ENCODE results near the gene OVAAL. TPM values are rescaled to one million over a fixed set of nuclear protein-coding genes. Genes with fewer than 3 reads are reported as not detected.

The OVAAL gene
- total and polyA plus RNA-seq, 2 of the 4 experiments (the other 2 are of a cell fraction): not detected

DNA sequence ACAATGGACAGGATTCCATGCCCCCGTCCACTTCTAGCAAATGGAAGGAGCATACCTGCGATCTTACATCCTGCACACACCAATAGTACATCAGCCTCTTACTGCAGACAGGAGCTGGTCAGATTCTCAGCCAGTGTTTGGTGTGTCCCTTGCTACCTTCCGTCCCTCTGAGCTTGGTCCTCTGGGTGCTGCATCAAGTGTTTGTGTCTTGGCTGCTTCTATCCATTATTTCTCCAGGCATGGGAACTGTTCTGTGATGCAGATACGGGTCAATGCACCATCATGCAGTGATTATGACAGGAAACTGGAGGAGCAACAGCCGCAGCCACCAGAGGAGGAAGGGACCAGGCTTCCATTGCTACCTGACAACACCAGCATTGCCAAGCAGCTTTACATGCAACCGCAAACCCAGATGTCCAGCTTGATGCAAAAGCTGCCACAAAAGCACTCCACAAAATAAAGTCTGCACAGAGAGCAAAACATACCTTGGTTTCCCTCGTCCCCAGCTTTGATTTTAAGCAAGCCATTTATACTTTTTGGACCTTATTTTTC lies 21.9 kb upstream of the OVAAL start:
- H3K14ac ChIP-seq (replicated peaks; ENCODE audit: low read depth, low read length): no peak overlapping the region
- no peak overlapping the region for H2AFZ ChIP-seq (replicated peaks; ENCODE audit: low read length, poor library complexity)
- no peak overlapping the region for H3K56ac ChIP-seq (ENCODE audit: extremely low read depth, insufficient read depth, low read length)
- no peaks in the 10 kb centered on the region for H3K36me3 ChIP-seq (ENCODE audit: control insufficient read depth, insufficient read depth, low read length)
- dilution Hi-C loops (cut with HindIII; ENCODE audit: low sequenced_read_pairs, unreplicated experiment): no loop called here
- no peaks in the 10 kb centered on the region for H4K20me1 ChIP-seq (ENCODE audit: insufficient read depth, low read length)
- H3K4me1 ChIP-seq (ENCODE audit: control insufficient read depth, insufficient read depth, low read length): peaks cover 4% of the 10 kb centered on the region
- no peak overlapping the region for H4K5ac ChIP-seq (ENCODE audit: low read depth, low read length)
- BruUV-seq (replicated peaks): no TSS peak
- no peak overlapping the region for H4K91ac ChIP-seq (ENCODE audit: insufficient read depth, low read depth, low read length)
- H2AK9ac ChIP-seq (replicated peaks; ENCODE audit: low read depth, low read length, poor library complexity): no peak overlapping the region
- 85% methylated on average over 4 of the region's 7 CpGs; no CpG with 5 or more reads in 1 of the 2 experiments for WGBS, 2 experiments (ENCODE audit: extremely low coverage in 2 of 2, insufficient read length in 1 of 2)
- H3K27me3 ChIP-seq (ENCODE audit: control insufficient read depth, insufficient read depth, low read length): 0 out of 2 replicates have a peak, but pooled peaks cover 2% of the 10 kb centered on the region
- H3K9ac ChIP-seq (ENCODE audit: low read depth, low read length): no peak overlapping the region
- no peak for ATAC-seq (ENCODE audit: low read depth)
- H3K4ac ChIP-seq (ENCODE audit: low read depth, low read length): no peak overlapping the region
- ChIA-PET CTCF (interaction anchor here (0.6 to 1.1 kb wide), 5 partner anchors 13 to 454 kb away, joined by 4 to 10 read pairs (median 6); no protein-coding TSS in a partner anchor), POLR2A (ENCODE audit: unreplicated experiment) (no interaction called here)
- H3K18ac ChIP-seq (ENCODE audit: low read depth, low read length): no peak overlapping the region
- TF ChIP-seq, protein P1, sequence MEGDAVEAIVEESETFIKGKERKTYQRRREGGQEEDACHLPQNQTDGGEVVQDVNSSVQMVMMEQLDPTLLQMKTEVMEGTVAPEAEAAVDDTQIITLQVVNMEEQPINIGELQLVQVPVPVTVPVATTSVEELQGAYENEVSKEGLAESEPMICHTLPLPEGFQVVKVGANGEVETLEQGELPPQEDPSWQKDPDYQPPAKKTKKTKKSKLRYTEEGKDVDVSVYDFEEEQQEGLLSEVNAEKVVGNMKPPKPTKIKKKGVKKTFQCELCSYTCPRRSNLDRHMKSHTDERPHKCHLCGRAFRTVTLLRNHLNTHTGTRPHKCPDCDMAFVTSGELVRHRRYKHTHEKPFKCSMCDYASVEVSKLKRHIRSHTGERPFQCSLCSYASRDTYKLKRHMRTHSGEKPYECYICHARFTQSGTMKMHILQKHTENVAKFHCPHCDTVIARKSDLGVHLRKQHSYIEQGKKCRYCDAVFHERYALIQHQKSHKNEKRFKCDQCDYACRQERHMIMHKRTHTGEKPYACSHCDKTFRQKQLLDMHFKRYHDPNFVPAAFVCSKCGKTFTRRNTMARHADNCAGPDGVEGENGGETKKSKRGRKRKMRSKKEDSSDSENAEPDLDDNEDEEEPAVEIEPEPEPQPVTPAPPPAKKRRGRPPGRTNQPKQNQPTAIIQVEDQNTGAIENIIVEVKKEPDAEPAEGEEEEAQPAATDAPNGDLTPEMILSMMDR (conservative IDR thresholded peaks at IDR 0.05; ENCODE audit: low read depth, low read length): no peak
- no peak for TF ChIP-seq MXI1 (IDR thresholded peaks at IDR 0.05; ENCODE audit: borderline replicate concordance, low read depth, low read length)
- no peak overlapping the region for H2BK15ac ChIP-seq (ENCODE audit: low read depth, low read length)
- intact Hi-C loops (cut with micrococcal nuclease): no loop called here
- no peak overlapping the region for H3K27ac ChIP-seq (ENCODE audit: insufficient read depth, low read length)
- no peak for DNase-seq
- peaks cover 6% of the 10 kb centered on the region; the same call in 1 of the 2 replicates for H3K9me1 ChIP-seq (ENCODE audit: insufficient read depth, low read length)
- H3K9me3 ChIP-seq (ENCODE audit: control insufficient read depth, insufficient read depth, low read length): no peaks in the 10 kb centered on the region
- H3K4me3 ChIP-seq (ENCODE audit: insufficient read depth, low read depth, low read length): no peak overlapping the region
- in situ Hi-C loops (cut with MboI; ENCODE audit: low sequenced_read_pairs): loop anchor here (5.0 kb wide), 2 partner anchors 90 to 325 kb away; no protein-coding TSS in a partner anchor
- H2AK5ac ChIP-seq (ENCODE audit: low read depth, low read length): no peak overlapping the region
- H4K8ac ChIP-seq (ENCODE audit: low read depth in 2 of 2, low read length in 2 of 2): no peak overlapping the region
- H3K79me1 ChIP-seq (ENCODE audit: low read depth in 1 of 2, low read length in 2 of 2): no peaks in the 10 kb centered on the region
- H3K4me2 ChIP-seq (ENCODE audit: low read depth, low read length): no peak overlapping the region
- H2BK5ac ChIP-seq (ENCODE audit: low read depth, low read length, poor library complexity, severe bottlenecking): no peak overlapping the region
- H2BK20ac ChIP-seq (ENCODE audit: low read depth, low read length): no peak overlapping the region
- no peak overlapping the region for H2BK120ac ChIP-seq (ENCODE audit: low read depth, low read length)
- no peak overlapping the region for H3K23ac ChIP-seq (ENCODE audit: low read depth, low read length)

Data from IMR-90 (cell line).